H1 (cell line): ENCODE measurements around the gene PIGT. TPM values are rescaled to one million over a fixed set of nuclear protein-coding genes. Genes with fewer than 3 reads are reported as not detected.

Source experiments
- CBX8 ChIP-seq: fragments of 300-800, 300-1000 bp; sonication (generic); IDR thresholded peaks from 2 replicates; pipeline ENCODE4 v1.7.1; 2016; ENCODE audit warnings: low read depth, low read length, borderline replicate concordance
- RFX5 ChIP-seq: IDR thresholded peaks from 2 replicates; pipeline ENCODE4 v1.6.1; 2011; ENCODE audit warnings: low read depth, low read length, improper control_type of control experiment, borderline replicate concordance
- polyA plus RNA-seq, 7 experiments: library from polyadenylated mRNA; depleted of rRNA in 3 of 7; stranded (reverse) in 5 of 7; unstranded in 2 of 7; fragments of >200 nt in 5 of 7; fragments of 200-250 nt in 2 of 7; gene quantifications; 1 replicate in 5 of 7; 2 replicates in 1 of 7; 4 replicates in 1 of 7; pipeline versions ENCODE4 v1.2.1 to v1.2.3, GENCODE V29; 2011 to 2013; ENCODE audit warnings: missing spikeins in 2 of 7, mixed read lengths in 2 of 7
- total RNA-seq: library from RNA; stranded (reverse); fragmentation: NEBNext Ultra II Directional; extraction: Animal tissue kit (Norgen Biotek cat#: 25700); gene quantifications from 2 replicates; pipeline ENCODE4 v1.2.1, GENCODE V29; 2021

PIGT gene
- total and polyA plus RNA-seq, 2 of the 8 experiments (the other 6 are each of a cell fraction or from before 2014, with no cell fraction given), result 66.0 to 89.7 TPM

DNA sequence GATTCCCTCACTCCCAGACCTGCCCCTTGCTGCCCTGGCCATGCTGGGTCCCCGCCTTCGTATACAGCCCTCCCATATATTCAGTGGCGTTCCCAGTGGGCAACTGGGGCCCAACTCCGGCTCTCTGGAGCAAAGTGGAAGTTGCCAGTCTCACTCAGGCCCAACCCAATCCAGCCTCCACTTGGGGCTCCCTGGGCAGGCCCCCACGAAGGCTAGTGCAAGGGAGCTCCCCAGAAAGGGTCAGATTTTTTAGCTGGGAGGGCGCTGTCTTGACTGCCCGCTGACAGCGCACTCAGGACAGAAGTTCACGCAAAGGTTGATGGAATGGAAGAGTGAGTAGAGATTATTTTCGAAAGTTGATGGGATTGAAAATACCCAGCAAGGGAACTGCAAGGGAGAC, 43.7 kb upstream of the PIGT start (continued):
- TF ChIP-seq RFX5 (no peak), CBX8 (no peak)
